CD14-positive monocyte (primary cell): Measurements from ENCODE around the gene BAIAP2L2. TPM values are rescaled to one million over a fixed set of nuclear protein-coding genes. Genes with fewer than 3 reads are reported as not detected.
A peak's percentile ranks its signal among the peaks of the same experiment; 100 is the strongest.

ENCODE experiments used
- DNase-seq, 3 donors: peaks; one replicate each; pipeline ENCODE4 v3.0.0-alpha.2; 2011 to 2022
- H2AFZ ChIP-seq: 2 replicates; pipeline ENCODE4 v1.6.0; 2012; ENCODE audit warnings: mild to moderate bottlenecking, low read depth, low read length, inconsistent platforms; ENCODE audit not compliant: insufficient read depth, poor library complexity, severe bottlenecking
- H3K27ac ChIP-seq, 2 donors: 1 replicate in 1 of 2; 2 replicates in 1 of 2; pipeline ENCODE4 v1.5.1; 2012 to 2013; ENCODE audit warnings: low read length in 2 of 2, control low read depth in 1 of 2, inconsistent platforms in 1 of 2, low read depth in 1 of 2, mild to moderate bottlenecking in 1 of 2
- H3K27me3 ChIP-seq, 2 donors: one replicate each; pipeline versions ENCODE4 v1.6.0 to v1.6.1; 2011 to 2013; ENCODE audit warnings: low read length in 2 of 2; ENCODE audit not compliant: control insufficient read depth in 2 of 2, insufficient read depth in 2 of 2
- H3K36me3 ChIP-seq, 2 donors: replicated peaks in 1 of 2; 1 replicate in 1 of 2; 2 replicates in 1 of 2; pipeline versions ENCODE4 v1.5.1 to v1.6.1; 2012 to 2013; ENCODE audit warnings: low read length in 2 of 2, control low read depth in 1 of 2, inconsistent platforms in 1 of 2, mild to moderate bottlenecking in 1 of 2; ENCODE audit not compliant: insufficient read depth in 2 of 2, control insufficient read depth in 1 of 2
- H3K4me1 ChIP-seq, 2 donors: 1 replicate in 1 of 2; 2 replicates in 1 of 2; pipeline versions ENCODE4 v1.5.1 to v1.6.1; 2012 to 2013; ENCODE audit warnings: low read length in 2 of 2, control low read depth in 1 of 2, inconsistent platforms in 1 of 2, mild to moderate bottlenecking in 1 of 2, moderate library complexity in 1 of 2; ENCODE audit not compliant: insufficient read depth in 2 of 2, control insufficient read depth in 1 of 2
- H3K4me2 ChIP-seq: replicated peaks from 2 replicates; pipeline ENCODE3; 2012; ENCODE audit warnings: low read length, moderate library complexity, mild to moderate bottlenecking; ENCODE audit not compliant: poor library complexity, severe bottlenecking; ENCODE audit errors: extremely low read depth
- H3K4me3 ChIP-seq, 3 experiments: fragments of 200-600 bp in 1 of 3; sonication (generic) in 1 of 3; replicated peaks in 1 of 3; 1 replicate in 2 of 3; 2 replicates in 1 of 3; pipeline ENCODE4 v1.5.1; 2011 to 2013; ENCODE audit warnings: low read length in 3 of 3, mild to moderate bottlenecking in 3 of 3, control low read depth in 2 of 3, low read depth in 2 of 3, inconsistent platforms in 1 of 3, moderate library complexity in 1 of 3
- H3K79me2 ChIP-seq: 2 replicates; pipeline ENCODE4 v1.6.0; 2012; ENCODE audit warnings: mild to moderate bottlenecking, control low read depth, inconsistent platforms, low read length, moderate library complexity; ENCODE audit not compliant: insufficient read depth
- H3K9ac ChIP-seq: 2 replicates; pipeline ENCODE4 v1.6.0; 2017; ENCODE audit warnings: low read length, mild to moderate bottlenecking; ENCODE audit not compliant: insufficient read depth, poor library complexity, severe bottlenecking
- H3K9me3 ChIP-seq, 2 donors: replicated peaks in 1 of 2; 1 replicate in 1 of 2; 2 replicates in 1 of 2; pipeline versions ENCODE4 v1.5.1 to v1.6.1; 2012 to 2013; ENCODE audit warnings: low read length in 2 of 2, control low read depth in 1 of 2; ENCODE audit not compliant: control insufficient read depth in 1 of 2, insufficient read depth in 1 of 2
- H4K20me1 ChIP-seq: 2 replicates; pipeline ENCODE4 v1.6.0; 2012; ENCODE audit warnings: mild to moderate bottlenecking, low read length, control low read depth, moderate library complexity; ENCODE audit not compliant: insufficient read depth
- H3K27ac Mint-ChIP-seq, 7 donors: one replicate each; pipeline ENCODE4 v1.8.0; 2020; ENCODE audit warnings: mild to moderate bottlenecking in 7 of 7, mixed read lengths in 7 of 7, moderate library complexity in 6 of 7, inconsistent platforms in 2 of 7
- H3K27me3 Mint-ChIP-seq, 3 donors: one replicate each; pipeline ENCODE4 v1.8.0; 2021 to 2022; ENCODE audit warnings: low read depth in 3 of 3, mild to moderate bottlenecking in 3 of 3, mixed read lengths in 3 of 3, moderate library complexity in 3 of 3, inconsistent platforms in 1 of 3
- H3K36me3 Mint-ChIP-seq, 2 donors: one replicate each; pipeline ENCODE4 v1.8.0; 2020; ENCODE audit warnings: mixed read lengths in 2 of 2, inconsistent platforms in 1 of 2, mild to moderate bottlenecking in 1 of 2
- H3K4me1 Mint-ChIP-seq: one replicate; pipeline ENCODE4 v1.8.0; 2020; ENCODE audit warnings: mild to moderate bottlenecking, mixed read lengths
- H3K4me3 Mint-ChIP-seq, 2 donors: one replicate each; pipeline ENCODE4 v1.8.0; 2020; ENCODE audit warnings: mild to moderate bottlenecking in 2 of 2, mixed read lengths in 2 of 2, moderate library complexity in 1 of 2
- H3K9me3 Mint-ChIP-seq, 7 donors: one replicate each; pipeline ENCODE4 v1.8.0; 2020 to 2022; ENCODE audit warnings: mixed read lengths in 7 of 7, mild to moderate bottlenecking in 6 of 7, moderate library complexity in 6 of 7, inconsistent platforms in 2 of 7
- CTCF ChIP-seq: fragments of 200-600 bp; IDR thresholded peaks from one replicate; pipeline ENCODE4 v1.8.0; 2022; ENCODE audit warnings: antibody characterized with exemption, mild to moderate bottlenecking
- WGBS: methylation state at CpG from one replicate; pipeline ENCODE4 v1.1.5; 2013; ENCODE audit warnings: missing lambda C conversion rate; ENCODE audit not compliant: insufficient coverage; 5-methylcytosine and 5-hydroxymethylcytosine counted together
- intact Hi-C, 2 donors: fragments of 100-400 bp; cut with micrococcal nuclease; formaldehyde crosslinking; loops; one replicate each; pipeline versions ENCODE4 v1.15.0 to v1.15.1; 2023
- polyA plus RNA-seq, 3 donors: library from polyadenylated mRNA; depleted of rRNA in 1 of 3; unstranded in 2 of 3; stranded (reverse) in 1 of 3; fragments of 300-500 nt in 2 of 3; fragments of >200 nt in 1 of 3; fragmentation: Illumina TruSeq in 2 of 3; gene quantifications; 1 replicate in 2 of 3; 2 replicates in 1 of 3; pipeline ENCODE4 v1.2.3, GENCODE V29; 2012 to 2021

Gene BAIAP2L2
- polyA plus RNA-seq, 3 donors, result 0.11 TPM; not detected in 2

- peaks cover 9 to 41% of the 10 kb centered on the region in 2 donors for H3K27me3 ChIP-seq
Observed at GRCh38 chr22:38081636-38081940, 28.9 kb downstream of the BAIAP2L2 start.

GRCh38 chr22:38080850-38081635, 29.4 kb downstream of the BAIAP2L2 start:
- H3K4me3 ChIP-seq, result no peak overlapping the region
- no peak for TF ChIP-seq CTCF
- H3K79me2 ChIP-seq, result no peaks in the 10 kb centered on the region
- DNase-seq, result no peak
- H3K9ac ChIP-seq, result no peak overlapping the region
- no peaks in the 10 kb centered on the region for H4K20me1 ChIP-seq
- no peak overlapping the region for H2AFZ ChIP-seq
- Mint-ChIP-seq H3K4me1 (peaks cover 2% of the 10 kb centered on the region), H3K27me3 (peaks cover 40 to 50% (median 41%) of the 10 kb centered on the region in 3 donors), H3K9me3 (peaks cover 0 to 8% (median 0%) of the 10 kb centered on the region in 7 donors), H3K4me3 (peak overlapping the region in 1 of 2 donors; percentile 62), H3K36me3 (peaks cover 0 to 4% of the 10 kb centered on the region in 2 donors), H3K27ac (no peak overlapping the region)
- intact Hi-C loops, result no loop called here
- H3K4me2 ChIP-seq, result peak overlapping the region; percentile 50
- H3K27ac ChIP-seq, result no peak overlapping the region
- peaks cover 6 to 18% of the 10 kb centered on the region in 2 donors for H3K4me1 ChIP-seq
- no peaks in the 10 kb centered on the region for H3K36me3 ChIP-seq
- H3K27me3 ChIP-seq, result peaks cover 9 to 41% of the 10 kb centered on the region in 2 donors
- WGBS, result 6% methylated on average over 110 of the region's 110 CpGs
- no peaks in the 10 kb centered on the region for H3K9me3 ChIP-seq

More at GRCh38 chr22:38081636-38081940, 28.9 kb downstream of the BAIAP2L2 start:
- no peaks in the 10 kb centered on the region for H3K79me2 ChIP-seq
- no peak overlapping the region for H3K27ac ChIP-seq
- no peak overlapping the region for H2AFZ ChIP-seq
- H3K36me3 Mint-ChIP-seq, result peaks cover 0 to 4% of the 10 kb centered on the region in 2 donors
- no peak for DNase-seq
- H4K20me1 ChIP-seq, result no peaks in the 10 kb centered on the region
- H3K9ac ChIP-seq, result no peak overlapping the region
- peak overlapping the region; percentile 50 for H3K4me2 ChIP-seq
- peaks cover 37 to 50% (median 41%) of the 10 kb centered on the region in 3 donors for H3K27me3 Mint-ChIP-seq
- WGBS, result 7% methylated on average over 13 of the region's 17 CpGs
- intact Hi-C loops, result no loop called here
- H3K4me1 Mint-ChIP-seq, result peaks cover 2% of the 10 kb centered on the region
- no peaks in the 10 kb centered on the region for H3K36me3 ChIP-seq
- no peak overlapping the region for H3K27ac Mint-ChIP-seq
- no peak overlapping the region for H3K4me3 ChIP-seq
- H3K9me3 Mint-ChIP-seq, result peaks cover 0 to 8% (median 0%) of the 10 kb centered on the region in 7 donors
- H3K4me3 Mint-ChIP-seq, result peak overlapping the region in 1 of 2 donors; percentile 71
- H3K9me3 ChIP-seq, result no peaks in the 10 kb centered on the region
- TF ChIP-seq CTCF, result no peak
- H3K4me1 ChIP-seq, result peaks cover 6 to 18% of the 10 kb centered on the region in 2 donors
